ENCODE measurements around the gene ZC3H4. TPM values are rescaled to one million over a fixed set of nuclear protein-coding genes. Genes with fewer than 3 reads are reported as not detected.

ZC3H4 gene
- total RNA-seq, 1 donor from 2014 or later: 43.5 TPM

DNA sequence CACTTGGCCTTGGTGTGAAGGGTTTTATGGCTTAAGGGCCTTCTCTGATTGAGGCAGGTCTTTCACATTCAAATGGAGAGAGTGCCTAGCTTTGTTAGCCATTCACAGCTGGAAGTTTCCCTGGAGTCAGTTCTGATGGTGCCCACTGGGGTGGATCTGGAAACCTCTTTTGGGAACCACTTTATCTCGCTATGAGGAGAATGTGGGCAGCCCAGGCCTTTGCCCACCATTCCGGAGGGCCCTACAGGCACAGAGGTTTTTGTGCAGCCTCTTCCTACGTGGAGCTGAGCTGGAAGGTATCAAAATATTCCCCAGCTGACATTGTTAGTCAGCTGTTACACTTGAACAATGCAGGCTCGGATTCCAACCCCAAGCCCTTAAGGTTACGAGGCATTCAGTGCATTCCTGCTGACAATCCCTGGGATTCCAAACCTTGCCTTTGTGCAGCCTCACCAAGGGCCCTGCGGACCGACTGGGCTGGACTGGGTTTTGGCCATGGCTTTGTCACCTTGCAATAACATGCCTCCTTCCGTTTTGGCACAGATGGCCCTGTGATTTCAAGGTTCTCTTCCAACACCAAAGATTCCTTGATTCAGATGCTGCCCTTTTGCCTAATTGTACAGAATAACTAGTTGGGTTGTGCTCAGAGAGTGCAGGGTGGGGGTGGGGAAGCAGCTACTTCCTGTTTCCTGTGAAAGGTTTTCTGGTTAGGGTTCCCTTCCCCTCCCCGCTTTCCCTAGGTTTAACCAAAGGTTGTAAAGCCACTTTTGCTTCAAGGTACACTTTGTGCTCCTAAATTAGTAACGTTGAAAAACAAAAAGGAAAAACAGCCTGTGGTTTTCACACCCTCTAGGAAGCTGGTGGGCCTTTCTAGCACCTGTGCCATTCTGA lies 44.1 kb upstream of the ZC3H4 start:
- TF ChIP-seq, protein P1, sequence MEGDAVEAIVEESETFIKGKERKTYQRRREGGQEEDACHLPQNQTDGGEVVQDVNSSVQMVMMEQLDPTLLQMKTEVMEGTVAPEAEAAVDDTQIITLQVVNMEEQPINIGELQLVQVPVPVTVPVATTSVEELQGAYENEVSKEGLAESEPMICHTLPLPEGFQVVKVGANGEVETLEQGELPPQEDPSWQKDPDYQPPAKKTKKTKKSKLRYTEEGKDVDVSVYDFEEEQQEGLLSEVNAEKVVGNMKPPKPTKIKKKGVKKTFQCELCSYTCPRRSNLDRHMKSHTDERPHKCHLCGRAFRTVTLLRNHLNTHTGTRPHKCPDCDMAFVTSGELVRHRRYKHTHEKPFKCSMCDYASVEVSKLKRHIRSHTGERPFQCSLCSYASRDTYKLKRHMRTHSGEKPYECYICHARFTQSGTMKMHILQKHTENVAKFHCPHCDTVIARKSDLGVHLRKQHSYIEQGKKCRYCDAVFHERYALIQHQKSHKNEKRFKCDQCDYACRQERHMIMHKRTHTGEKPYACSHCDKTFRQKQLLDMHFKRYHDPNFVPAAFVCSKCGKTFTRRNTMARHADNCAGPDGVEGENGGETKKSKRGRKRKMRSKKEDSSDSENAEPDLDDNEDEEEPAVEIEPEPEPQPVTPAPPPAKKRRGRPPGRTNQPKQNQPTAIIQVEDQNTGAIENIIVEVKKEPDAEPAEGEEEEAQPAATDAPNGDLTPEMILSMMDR (IDR thresholded peaks at IDR 0.05): no peak
- peaks cover 37% of the 10 kb centered on the region for H3K4me1 Mint-ChIP-seq (ENCODE audit: low read depth)
- H3K4me3 Mint-ChIP-seq (ENCODE audit: unreplicated experiment): no peak overlapping the region
- H3K36me3 Mint-ChIP-seq (ENCODE audit: low read depth): peaks cover 18% of the 10 kb centered on the region
- no peak for DNase-seq (ENCODE audit: low spot score)
- H3K9me3 Mint-ChIP-seq (ENCODE audit: low read depth): no peaks in the 10 kb centered on the region
- H3K27ac Mint-ChIP-seq (ENCODE audit: unreplicated experiment): peak overlapping the region; percentile 88
- H3K27me3 Mint-ChIP-seq (ENCODE audit: low read depth): no peaks in the 10 kb centered on the region

DNA sequence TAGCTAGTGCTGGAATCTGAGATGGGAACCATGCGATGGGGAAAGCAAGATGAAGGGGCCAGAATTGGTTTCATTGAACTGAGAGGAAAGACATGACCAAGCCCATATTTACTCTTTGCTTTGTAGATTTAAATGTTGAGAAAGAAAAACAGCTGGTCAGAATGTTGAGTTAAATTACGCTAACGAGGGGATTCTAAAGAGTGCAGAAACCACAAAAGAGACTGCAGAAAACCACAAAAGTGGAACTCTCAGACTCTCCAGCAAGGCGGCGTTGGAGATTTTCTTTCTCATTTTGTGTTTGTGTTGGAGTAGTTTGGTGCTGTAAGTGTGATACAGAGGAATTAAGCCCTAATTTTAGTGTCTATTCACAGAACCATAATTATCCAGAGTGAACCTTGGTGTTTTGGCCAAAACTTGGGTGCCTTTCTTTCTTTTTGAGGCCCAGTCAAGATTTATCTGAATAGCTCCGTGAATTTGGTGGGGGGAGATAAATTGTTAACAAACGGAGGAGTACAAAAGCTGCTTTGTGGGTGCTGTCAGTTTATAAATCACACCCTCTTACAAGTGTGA lies 43.4 kb upstream of the ZC3H4 start:
- DNase-seq (ENCODE audit: low spot score): no peak
- Mint-ChIP-seq H3K36me3 (ENCODE audit: low read depth) (peaks cover 20% of the 10 kb centered on the region), H3K4me3 (ENCODE audit: unreplicated experiment) (no peak overlapping the region), H3K9me3 (ENCODE audit: low read depth) (no peaks in the 10 kb centered on the region), H3K4me1 (ENCODE audit: low read depth) (peaks cover 33% of the 10 kb centered on the region), H3K27ac (ENCODE audit: unreplicated experiment) (peak overlapping the region; percentile 88), H3K27me3 (ENCODE audit: low read depth) (no peaks in the 10 kb centered on the region)
- TF ChIP-seq, protein P1 (IDR thresholded peaks at IDR 0.05): no peak

DNA sequence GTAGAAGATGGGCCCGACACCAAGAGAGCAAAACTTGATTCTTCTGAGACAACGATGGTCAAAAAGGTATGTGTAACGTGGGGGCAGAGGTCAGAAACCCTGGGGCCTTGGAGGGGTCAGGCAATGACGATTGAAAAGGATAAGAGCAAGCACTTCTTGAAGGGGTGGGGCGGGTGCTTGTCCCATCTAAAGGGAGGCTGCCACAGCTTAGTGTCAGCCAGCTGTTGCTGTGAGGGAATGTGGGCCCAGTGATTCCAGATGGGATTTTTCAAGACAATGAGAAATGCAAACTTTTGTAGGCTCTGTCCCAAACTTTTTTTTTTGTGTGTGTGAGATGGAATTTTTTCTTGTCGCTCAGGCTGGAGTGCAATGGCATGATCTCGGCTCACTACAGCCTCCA lies 41.6 kb upstream of the ZC3H4 start:
- Mint-ChIP-seq H3K27ac (ENCODE audit: unreplicated experiment) (peak overlapping the region; percentile 51), H3K9me3 (ENCODE audit: low read depth) (no peaks in the 10 kb centered on the region), H3K4me1 (ENCODE audit: low read depth) (peaks cover 32% of the 10 kb centered on the region), H3K36me3 (ENCODE audit: low read depth) (peaks cover 29% of the 10 kb centered on the region), H3K27me3 (ENCODE audit: low read depth) (no peaks in the 10 kb centered on the region), H3K4me3 (ENCODE audit: unreplicated experiment) (no peak overlapping the region)
- no peak for DNase-seq (ENCODE audit: low spot score)
- TF ChIP-seq, protein P1 (IDR thresholded peaks at IDR 0.05): no peak

DNA sequence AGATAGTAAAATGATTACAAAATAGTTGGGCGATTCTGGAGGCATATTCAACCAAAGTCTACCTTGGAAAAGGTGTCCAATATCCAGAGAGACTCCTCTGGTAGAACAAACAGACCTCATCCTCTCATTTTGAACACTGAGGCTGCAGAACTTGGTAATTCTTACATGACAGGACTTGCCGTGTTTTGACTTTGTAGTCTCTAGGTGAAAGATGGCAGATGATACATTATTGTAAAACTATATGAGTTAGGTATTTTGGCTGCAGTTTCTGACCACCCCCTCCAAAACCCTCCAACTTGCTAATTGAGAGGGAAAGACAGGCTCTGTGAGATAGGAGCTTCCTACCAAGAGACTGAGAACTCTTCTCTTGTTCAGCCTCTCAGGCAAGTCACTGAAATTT lies 39.7 kb upstream of the ZC3H4 start:
- DNase-seq (ENCODE audit: low spot score): no peak
- Mint-ChIP-seq H3K27ac (ENCODE audit: unreplicated experiment) (no peak overlapping the region), H3K27me3 (ENCODE audit: low read depth) (no peaks in the 10 kb centered on the region), H3K36me3 (ENCODE audit: low read depth) (peaks cover 31% of the 10 kb centered on the region), H3K4me3 (ENCODE audit: unreplicated experiment) (no peak overlapping the region), H3K9me3 (ENCODE audit: low read depth) (no peaks in the 10 kb centered on the region), H3K4me1 (ENCODE audit: low read depth) (peaks cover 25% of the 10 kb centered on the region)
- TF ChIP-seq, protein P1 (IDR thresholded peaks at IDR 0.05): no peak

DNA sequence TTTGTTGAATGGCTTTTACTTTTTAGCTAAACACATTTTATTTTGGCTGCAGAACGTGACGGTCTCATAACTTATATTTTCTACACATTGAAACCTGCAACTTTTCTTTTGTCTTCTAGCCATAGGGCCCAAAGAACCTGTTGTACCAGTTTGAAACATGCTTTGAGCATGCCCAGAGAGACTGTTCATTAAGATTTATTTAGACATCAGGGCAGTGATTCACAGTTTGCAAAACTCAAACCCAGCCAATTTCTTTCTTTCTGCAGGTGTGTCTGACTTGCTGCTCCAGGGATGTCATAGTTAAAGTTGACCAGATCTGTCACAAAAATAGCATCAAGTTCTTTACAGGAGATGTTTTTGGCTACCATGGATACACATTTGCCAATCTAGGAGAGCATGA lies 39.1 kb upstream of the ZC3H4 start:
- Mint-ChIP-seq H3K4me3 (ENCODE audit: unreplicated experiment) (no peak overlapping the region), H3K9me3 (ENCODE audit: low read depth) (no peaks in the 10 kb centered on the region), H3K27me3 (ENCODE audit: low read depth) (no peaks in the 10 kb centered on the region), H3K4me1 (ENCODE audit: low read depth) (peaks cover 18% of the 10 kb centered on the region), H3K27ac (ENCODE audit: unreplicated experiment) (no peak overlapping the region), H3K36me3 (ENCODE audit: low read depth) (peaks cover 31% of the 10 kb centered on the region)
- TF ChIP-seq, protein P1 (IDR thresholded peaks at IDR 0.05): no peak
- DNase-seq (ENCODE audit: low spot score): no peak

Measured in chondrocyte (in vitro differentiated cells).